Breast epithelium (tissue), 4 donors: Measurements from ENCODE around the gene PIM2. TPM values are rescaled to one million over a fixed set of nuclear protein-coding genes. Genes with fewer than 3 reads are reported as not detected.

Source experiments
- DNase-seq, 2 donors: peaks; one replicate each; pipeline ENCODE4 v3.0.0-alpha.2; 2019; ENCODE audit warnings: low spot score in 2 of 2
- H3K27ac ChIP-seq, 2 donors: fragments of 200-600 bp; sonication (generic) in 1 of 2; one replicate each; pipeline ENCODE4 v1.5.1; 2016 to 2019; ENCODE audit warnings: mild to moderate bottlenecking in 1 of 2
- H3K27me3 ChIP-seq, 2 donors: fragments of 200-600 bp; sonication (generic) in 1 of 2; one replicate each; pipeline versions ENCODE4 v1.5.1 to v1.6.0; 2017 to 2019; ENCODE audit warnings: control low read depth in 1 of 2, mild to moderate bottlenecking in 1 of 2
- H3K36me3 ChIP-seq: fragments of 200-600 bp; one replicate; pipeline ENCODE4 v1.5.1; 2019
- H3K4me1 ChIP-seq, 2 donors: fragments of 200-600 bp; sonication (generic); one replicate each; pipeline ENCODE4 v1.5.1; 2016 to 2019; ENCODE audit warnings: control low read depth in 1 of 2
- H3K4me3 ChIP-seq, 3 donors: fragments of 200-600 bp; sonication (generic); 1 replicate in 2 of 3; 2 replicates in 1 of 3; pipeline ENCODE4 v1.5.1; 2016 to 2019; ENCODE audit warnings: mild to moderate bottlenecking in 3 of 3, moderate library complexity in 2 of 3
- H3K9me3 ChIP-seq, 2 donors: fragments of 200-600 bp; sonication (generic) in 1 of 2; one replicate each; pipeline ENCODE4 v1.5.1; 2016 to 2019; ENCODE audit warnings: control low read depth in 1 of 2
- CTCF ChIP-seq, 3 donors: fragments of 450-650 bp; IDR thresholded peaks; one replicate each; pipeline ENCODE4 v1.5.1; 2016 to 2017; ENCODE audit warnings: antibody characterized with exemption in 3 of 3, mild to moderate bottlenecking in 3 of 3, moderate library complexity in 3 of 3
- POLR2A ChIP-seq: fragments of 450-650 bp; IDR thresholded peaks from one replicate; pipeline ENCODE4 v1.6.1; 2016; ENCODE audit warnings: antibody characterized with exemption, mild to moderate bottlenecking, moderate library complexity
- POLR2AphosphoS5 ChIP-seq, 3 donors: sonication (generic); formaldehyde crosslinking; IDR thresholded peaks; one replicate each; pipeline ENCODE4 v1.6.1; 2017; ENCODE audit warnings: antibody characterized with exemption in 3 of 3
- intact Hi-C: fragments of 100-400 bp; cut with DNase I; formaldehyde crosslinking; loops from one replicate; pipeline ENCODE4 v1.15.1; 2023; ENCODE audit warnings: low total_unique reads
- total RNA-seq, 3 donors: library from RNA; depleted of rRNA; stranded (reverse); fragments of >200 nt; gene quantifications; one replicate each; pipeline ENCODE4 v1.1.0, GENCODE V29; 2016

PIM2 gene
- total RNA-seq, 3 donors from 2014 or later: 5.8 to 20.3 (median 7.6) TPM

- Histone ChIP-seq H3K27me3 (peaks cover 0 to 34% of the 10 kb centered on the region in 2 donors), H3K27ac (no peak overlapping the region), H3K4me1 (no peaks in the 10 kb centered on the region), H3K36me3 (no peaks in the 10 kb centered on the region), H3K4me3 (no peak overlapping the region), H3K9me3 (no peaks in the 10 kb centered on the region)
- no peak for DNase-seq
- TF ChIP-seq POLR2AphosphoS5 (IDR thresholded peaks at IDR 0.05): no peak
- no peak for TF ChIP-seq CTCF (IDR thresholded peaks at IDR 0.05)
- TF ChIP-seq POLR2A: no peak
- intact Hi-C loops: no loop called here
Measured at GRCh38 chrX:48905090-48905790, 13.6 kb downstream of the PIM2 start.

GRCh38 chrX:48904626-48905025, 14.2 kb downstream of the PIM2 start:
- H3K36me3 ChIP-seq: no peaks in the 10 kb centered on the region
- no peak for DNase-seq
- no peaks in the 10 kb centered on the region for H3K9me3 ChIP-seq

GRCh38 chrX:48904180-48904579, 14.6 kb downstream of the PIM2 start:
- no peaks in the 10 kb centered on the region for H3K4me1 ChIP-seq
- H3K27ac ChIP-seq: no peak overlapping the region
- no peak for TF ChIP-seq CTCF (IDR thresholded peaks at IDR 0.05)
- TF ChIP-seq POLR2AphosphoS5 (IDR thresholded peaks at IDR 0.05): no peak
- no peak for TF ChIP-seq POLR2A
- H3K9me3 ChIP-seq: no peaks in the 10 kb centered on the region
- intact Hi-C loops: no loop called here
- H3K4me3 ChIP-seq: no peak overlapping the region
- H3K27me3 ChIP-seq: peaks cover 0 to 33% of the 10 kb centered on the region in 2 donors
- DNase-seq: no peak
- H3K36me3 ChIP-seq: no peaks in the 10 kb centered on the region

More at GRCh38 chrX:48904626-48905025, 14.2 kb downstream of the PIM2 start:
- no peak for TF ChIP-seq POLR2AphosphoS5 (IDR thresholded peaks at IDR 0.05)
- TF ChIP-seq POLR2A: no peak
- no peak for TF ChIP-seq CTCF (IDR thresholded peaks at IDR 0.05)
- no peak overlapping the region for H3K27ac ChIP-seq
- H3K4me3 ChIP-seq: no peak overlapping the region
- intact Hi-C loops: no loop called here
- H3K4me1 ChIP-seq: no peaks in the 10 kb centered on the region
- peaks cover 0 to 33% of the 10 kb centered on the region in 2 donors for H3K27me3 ChIP-seq

- no peak for DNase-seq
- intact Hi-C loops: no loop called here
Measured at GRCh38 chrX:48903290-48903689, 15.5 kb downstream of the PIM2 start.

More at GRCh38 chrX:48903290-48903689, 15.5 kb downstream of the PIM2 start:
- H3K27me3 ChIP-seq: peaks cover 0 to 33% of the 10 kb centered on the region in 2 donors
- H3K4me1 ChIP-seq: no peaks in the 10 kb centered on the region
- no peak for TF ChIP-seq POLR2A
- TF ChIP-seq CTCF (IDR thresholded peaks at IDR 0.05): no peak
- TF ChIP-seq POLR2AphosphoS5 (IDR thresholded peaks at IDR 0.05): no peak
- no peaks in the 10 kb centered on the region for H3K9me3 ChIP-seq
- no peak overlapping the region for H3K4me3 ChIP-seq
- no peaks in the 10 kb centered on the region for H3K36me3 ChIP-seq
- H3K27ac ChIP-seq: no peak overlapping the region
